HG03159 (cell line): Measurements from ENCODE around the gene RBM48.
"Not testable (repeated sequence)": the region's sequence is repeated elsewhere in the genome, so short reads cannot be mapped to it uniquely, and the experiment has no call there.

Experiments
- ATAC-seq: cut with Tn5 transposase; IDR thresholded peaks from one replicate; pipeline ENCODE4 v1.9.1; 2021; ENCODE audit warnings: mild to moderate bottlenecking, moderate library complexity; ENCODE audit not compliant: unreplicated experiment

RBM48 gene

GRCh38 chr7:92543542-92543941 lies 14.9 kb downstream of the RBM48 start:
- ATAC-seq = not testable (repeated sequence)

GRCh38 chr7:92545116-92545515 lies 16.5 kb downstream of the RBM48 start:
- not testable (repeated sequence) for ATAC-seq

DNA sequence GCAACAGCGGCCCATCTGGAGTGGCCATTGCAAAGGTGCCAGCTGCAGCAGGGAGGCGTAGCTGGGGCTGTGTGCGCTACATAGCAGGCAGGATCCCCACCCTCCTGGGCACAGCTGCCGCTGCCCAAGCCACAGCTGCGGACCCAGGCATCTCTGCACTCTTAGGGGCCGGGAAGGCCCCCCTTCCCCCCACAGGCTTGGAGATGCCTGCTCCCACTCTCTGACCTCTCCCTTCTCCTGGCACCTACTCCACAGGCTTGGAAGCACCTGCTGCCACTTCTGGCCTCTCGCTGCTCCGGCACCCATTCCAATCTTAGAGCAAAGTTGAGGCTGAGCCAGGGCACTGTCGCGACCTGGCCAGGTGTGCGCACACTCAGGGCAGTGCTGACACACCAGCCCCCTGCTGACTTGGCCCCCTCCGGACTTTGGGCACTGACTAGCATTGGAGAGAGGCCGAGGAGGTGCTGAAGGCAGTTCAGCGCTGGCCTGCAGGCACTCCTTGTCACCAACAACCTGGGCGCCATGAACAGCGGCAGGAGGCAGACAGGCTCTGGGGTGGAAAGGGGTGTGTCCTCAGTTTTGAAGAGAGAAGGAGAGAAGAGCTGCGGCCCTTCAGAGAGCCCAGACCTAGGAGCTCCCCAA lies 18.4 kb downstream of the RBM48 start:
- no peak for ATAC-seq

- no peak for ATAC-seq
Observed at GRCh38 chr7:92547579-92547978, 19.0 kb downstream of the RBM48 start.

GRCh38 chr7:92550194-92550593 lies 21.6 kb downstream of the RBM48 start:
- ATAC-seq = no peak

DNA sequence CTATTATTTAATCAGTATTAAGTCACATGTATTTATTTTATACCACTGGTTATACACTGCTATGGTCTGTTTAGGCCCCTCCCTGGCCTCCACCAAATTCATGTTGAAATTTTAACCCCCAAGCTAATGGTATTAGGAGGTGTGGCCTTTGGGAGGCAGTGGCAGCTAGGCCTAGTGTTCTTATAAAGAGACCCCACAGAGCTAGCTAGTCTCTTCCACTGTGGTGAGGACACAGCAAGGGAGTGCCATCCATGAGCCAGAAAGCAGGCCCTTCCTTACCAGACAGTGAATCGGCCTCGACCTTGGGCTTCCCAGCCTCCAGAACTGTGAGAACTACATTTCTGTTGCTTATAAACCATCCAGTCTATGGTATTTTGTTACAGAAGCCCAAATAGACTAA lies 28.7 kb downstream of the RBM48 start:
- ATAC-seq = no peak

DNA sequence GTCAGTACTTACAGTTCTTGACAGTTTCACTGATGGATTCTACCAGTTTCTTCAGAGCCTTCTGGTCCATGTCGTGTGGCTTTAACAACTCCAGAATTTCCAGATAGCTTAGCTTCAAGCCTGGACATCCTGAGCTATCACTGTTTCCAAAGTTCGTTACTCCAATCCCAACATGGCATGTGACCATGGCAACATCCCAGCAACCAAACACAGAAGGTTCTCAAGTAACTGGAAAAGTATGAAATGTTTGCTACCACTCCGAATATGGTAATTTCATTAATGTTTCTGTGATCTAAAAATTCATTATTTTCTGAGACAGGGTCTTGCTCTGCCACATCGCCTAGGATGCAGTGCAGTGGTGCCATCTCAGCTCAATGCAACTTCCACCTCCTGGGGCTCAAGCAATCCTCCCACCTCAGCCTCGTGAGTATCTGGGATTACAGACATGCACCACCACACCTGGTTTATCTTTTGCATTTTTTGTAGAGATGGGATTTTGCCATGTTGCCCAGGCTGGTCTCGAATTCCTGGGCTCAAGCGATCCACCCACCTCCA lies 29.3 kb downstream of the RBM48 start:
- ATAC-seq = no peak

GRCh38 chr7:92560602-92561001 lies 32.0 kb downstream of the RBM48 start:
- ATAC-seq = no peak

DNA sequence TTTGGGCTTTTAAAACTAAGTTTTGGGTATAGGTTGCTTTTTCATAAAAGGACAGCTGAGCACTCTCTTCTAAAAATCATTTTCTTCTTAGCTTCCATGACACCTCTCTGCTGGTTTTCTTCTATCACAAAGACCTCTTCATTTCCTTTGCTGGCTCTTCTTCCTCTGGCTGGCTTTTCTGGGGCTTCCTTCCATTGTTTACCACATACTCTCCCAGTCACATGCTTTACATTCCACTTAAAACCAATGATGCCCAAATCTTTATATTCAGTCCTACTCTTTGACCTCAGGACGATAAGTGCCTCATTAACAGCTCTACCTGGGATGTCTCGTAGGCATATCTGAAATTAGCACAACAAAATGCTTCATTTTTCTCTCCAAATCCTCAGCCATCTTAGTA lies 34.8 kb downstream of the RBM48 start:
- no peak for ATAC-seq

DNA sequence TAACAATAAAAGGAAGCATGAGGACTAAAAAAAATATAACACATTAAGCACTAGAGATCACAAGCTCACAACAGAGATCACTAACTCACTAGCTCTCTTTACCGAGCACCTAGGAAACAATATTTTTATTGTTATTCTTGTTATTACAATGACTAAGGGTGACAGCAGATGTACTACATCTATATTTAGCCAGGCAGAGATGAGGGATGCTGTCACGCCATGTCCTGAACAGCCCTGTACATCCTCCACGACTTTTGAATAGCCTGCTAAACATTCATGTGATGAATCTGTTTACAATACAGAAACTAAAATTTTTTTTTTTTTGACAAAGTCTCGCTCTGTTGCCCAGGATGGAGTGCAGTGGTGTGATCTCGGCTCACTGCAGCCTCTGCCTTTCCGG lies 38.9 kb downstream of the RBM48 start:
- ATAC-seq = no peak

DNA sequence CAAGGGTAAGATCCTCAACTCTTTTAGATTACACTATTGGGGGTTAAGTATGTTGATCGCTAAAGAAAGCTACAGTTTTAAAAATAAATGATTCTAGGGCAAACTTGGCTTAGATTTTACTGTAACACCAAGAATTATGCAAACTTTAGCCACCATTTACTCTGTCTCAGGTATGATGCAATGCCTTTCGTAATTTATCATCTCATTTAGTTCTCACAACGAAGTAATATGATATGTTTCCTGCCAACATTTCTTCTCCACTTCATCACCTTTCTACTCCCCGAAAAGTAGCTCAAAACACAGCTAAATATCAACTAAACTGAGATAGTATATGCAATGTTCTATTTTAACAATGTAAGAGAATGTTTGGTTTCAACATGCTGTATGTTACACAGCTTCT lies 40.5 kb downstream of the RBM48 start:
- ATAC-seq = no peak

- ATAC-seq = no peak
Observed at GRCh38 chr7:92576296-92576695, 47.7 kb downstream of the RBM48 start.

DNA sequence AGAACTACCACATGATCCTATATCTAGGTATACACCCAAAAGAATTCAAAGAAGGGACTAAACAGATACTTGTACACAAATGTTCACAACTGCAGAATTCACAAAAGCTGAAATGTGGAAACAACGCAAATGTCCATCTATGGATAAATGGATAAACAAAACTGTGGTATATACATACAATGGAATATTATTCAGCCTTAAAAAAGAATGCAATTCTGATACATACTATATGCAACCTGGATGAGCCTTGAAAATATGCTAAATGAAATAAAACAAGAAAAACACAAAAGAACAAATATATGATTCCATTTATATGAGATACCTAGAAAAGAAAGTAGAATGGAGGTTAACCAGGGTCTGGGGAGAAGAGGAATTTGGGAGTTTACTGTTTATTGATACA lies 54.4 kb downstream of the RBM48 start:
- ATAC-seq = no peak

DNA sequence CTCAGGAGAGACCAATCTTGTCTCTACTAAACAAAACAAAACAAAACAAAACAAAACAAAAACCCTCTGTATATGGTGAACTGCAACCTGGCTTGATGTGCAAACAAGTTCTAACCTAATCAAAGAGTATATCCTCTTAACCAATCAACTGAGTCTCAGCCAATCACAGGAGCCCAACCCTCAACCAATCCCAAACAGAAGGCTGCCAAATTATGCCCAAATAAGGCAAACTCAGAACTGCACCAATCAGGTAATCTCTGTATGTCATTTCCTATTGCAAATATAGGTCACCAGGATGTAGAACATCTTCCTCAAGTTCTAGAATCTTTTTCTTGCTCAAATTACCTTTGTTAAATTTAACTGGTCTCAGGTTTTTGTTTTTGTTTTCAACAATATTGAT lies 56.4 kb downstream of the RBM48 start:
- no peak for ATAC-seq

DNA sequence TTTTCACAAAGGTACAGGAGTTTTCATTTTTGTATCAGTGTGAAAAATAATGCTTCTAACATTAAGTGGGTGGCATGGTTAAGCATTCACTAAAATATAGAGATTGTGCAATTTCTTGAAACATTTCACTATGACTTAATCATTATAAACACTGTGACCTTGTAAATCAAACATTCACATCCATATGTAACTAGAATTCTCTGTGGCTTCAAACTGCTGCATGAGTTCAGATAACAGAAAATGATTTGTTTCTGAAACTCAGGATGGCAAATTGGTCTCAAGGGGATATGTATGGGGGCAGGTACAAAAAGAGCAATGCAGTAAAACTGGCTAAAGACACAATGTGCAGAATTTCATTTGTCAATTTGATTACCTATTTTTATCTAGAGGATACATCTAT lies 57.8 kb downstream of the RBM48 start:
- no peak for ATAC-seq

DNA sequence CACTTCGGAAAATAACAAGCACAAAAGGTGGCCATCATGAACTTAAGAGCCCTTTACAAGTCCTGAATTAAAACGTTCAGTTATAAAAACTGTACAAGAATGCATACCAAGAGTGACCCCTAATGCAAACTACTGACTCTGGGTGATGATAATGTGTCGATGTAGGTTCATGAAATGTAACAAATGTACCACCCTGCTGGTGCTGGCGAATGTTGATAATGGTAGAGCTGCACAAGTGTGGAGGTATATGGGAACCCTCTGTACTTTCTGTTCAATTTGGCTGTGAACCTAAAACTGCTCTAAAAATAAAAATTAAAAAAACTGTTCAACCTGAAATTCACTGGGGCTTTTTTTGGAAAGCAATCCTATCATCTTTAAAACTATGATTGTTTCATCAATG lies 58.2 kb downstream of the RBM48 start:
- no peak for ATAC-seq
